GM23338 (cell line): ENCODE results near the gene NDOR1. TPM values are rescaled to one million over a fixed set of nuclear protein-coding genes. Genes with fewer than 3 reads are reported as not detected.

Source experiments
- ATAC-seq: fragments of 200-7000 bp; cut with Tn5 transposase; 3 replicates; pipeline ENCODE4 v1.9.1; 2020
- DNase-seq: peaks from one replicate; pipeline ENCODE4 v3.0.0-alpha.2; 2015; ENCODE audit warnings: low spot score
- H2AFZ ChIP-seq: fragments of 200-600 bp; sonication (generic); 2 replicates; pipeline ENCODE4 v1.8.0; 2016; ENCODE audit warnings: antibody characterized with exemption, mild to moderate bottlenecking, moderate library complexity
- H3F3A ChIP-seq: fragments of 200-600 bp; sonication (generic); replicated peaks from 2 replicates; pipeline ENCODE4 v1.8.0; 2017; ENCODE audit warnings: antibody characterized with exemption, mixed run types, low read depth
- H3K27ac ChIP-seq: fragments of 200-600 bp; sonication (generic); 2 replicates; pipeline ENCODE4 v1.6.1; 2016; ENCODE audit warnings: low read depth
- H3K27me3 ChIP-seq: fragments of 200-600 bp; sonication (generic); 2 replicates; pipeline ENCODE4 v1.8.0; 2016; ENCODE audit warnings: mild to moderate bottlenecking, mixed run types, moderate library complexity; ENCODE audit not compliant: insufficient read depth
- H3K36me3 ChIP-seq: fragments of 200-600 bp; sonication (generic); 2 replicates; pipeline ENCODE4 v1.8.0; 2016; ENCODE audit warnings: mild to moderate bottlenecking; ENCODE audit not compliant: insufficient read depth
- H3K4me1 ChIP-seq: fragments of 200-600 bp; sonication (generic); 2 replicates; pipeline ENCODE4 v1.8.0; 2016; ENCODE audit warnings: mild to moderate bottlenecking, moderate library complexity; ENCODE audit not compliant: insufficient read depth
- H3K4me2 ChIP-seq: fragments of 200-600 bp; sonication (generic); 2 replicates; pipeline ENCODE4 v1.7.1; 2017; ENCODE audit warnings: mixed run types
- H3K4me3 ChIP-seq: fragments of 200-600 bp; sonication (generic); 2 replicates; pipeline ENCODE4 v1.6.1; 2016; ENCODE audit warnings: mixed run types
- H3K79me2 ChIP-seq: fragments of 200-600 bp; sonication (generic); replicated peaks from 2 replicates; pipeline ENCODE4 v1.8.0; 2017; ENCODE audit warnings: mild to moderate bottlenecking; ENCODE audit not compliant: insufficient read depth
- H3K9me2 ChIP-seq: fragments of 200-600 bp; sonication (generic); 2 replicates; pipeline ENCODE4 v1.8.0; 2017; ENCODE audit not compliant: insufficient read depth
- H4K20me1 ChIP-seq: fragments of 200-600 bp; sonication (generic); replicated peaks from 2 replicates; pipeline ENCODE4 v1.8.0; 2017; ENCODE audit warnings: mild to moderate bottlenecking; ENCODE audit not compliant: insufficient read depth
- H3K27ac Mint-ChIP-seq: 2 replicates; pipeline ENCODE4 v1.8.0; 2020; ENCODE audit warnings: inconsistent platforms, mild to moderate bottlenecking, moderate library complexity, mixed read lengths
- H3K27me3 Mint-ChIP-seq: 3 replicates; pipeline ENCODE4 v1.8.0; 2022; ENCODE audit warnings: low read depth, mild to moderate bottlenecking, moderate library complexity, mixed read lengths, inconsistent platforms; ENCODE audit not compliant: insufficient read depth, poor library complexity
- H3K36me3 Mint-ChIP-seq: 3 replicates; pipeline ENCODE4 v1.8.0; 2021; ENCODE audit warnings: low read depth, mild to moderate bottlenecking, inconsistent platforms, moderate library complexity, mixed read lengths
- H3K4me1 Mint-ChIP-seq: 3 replicates; pipeline ENCODE4 v1.8.0; 2020; ENCODE audit warnings: mild to moderate bottlenecking, inconsistent platforms, mixed read lengths
- H3K4me3 Mint-ChIP-seq: 3 replicates; pipeline ENCODE4 v1.8.0; 2021; ENCODE audit warnings: moderate library complexity, mild to moderate bottlenecking, inconsistent platforms, mixed read lengths
- H3K9me3 Mint-ChIP-seq: 3 replicates; pipeline ENCODE4 v1.8.0; 2020; ENCODE audit warnings: moderate library complexity, mild to moderate bottlenecking, inconsistent platforms, mixed read lengths
- CREB1 ChIP-seq: fragments of 250-450 bp; sonication (Bioruptor Pico); IDR thresholded peaks from 2 replicates; pipeline ENCODE4 v1.5.0; 2020; ENCODE audit warnings: low read depth, mild to moderate bottlenecking, moderate library complexity
- EZH2 ChIP-seq: fragments of 200-600 bp; sonication (generic); IDR thresholded peaks from one replicate; pipeline ENCODE4 v1.8.0; 2017; ENCODE audit warnings: antibody characterized with exemption, mild to moderate bottlenecking, low read depth; ENCODE audit not compliant: unreplicated experiment
- EZH2phosphoT487 ChIP-seq: fragments of 200-600 bp; sonication (generic); IDR thresholded peaks from one replicate; pipeline ENCODE4 v1.8.1; 2018; ENCODE audit warnings: antibody characterized with exemption; ENCODE audit not compliant: unreplicated experiment
- JUNB ChIP-seq: IDR thresholded peaks from one replicate; pipeline ENCODE4 v1.6.1; 2016; ENCODE audit warnings: antibody characterized with exemption; ENCODE audit not compliant: unreplicated experiment
- NANOG ChIP-seq: IDR thresholded peaks from 2 replicates; pipeline ENCODE4 v1.6.1; 2016; ENCODE audit warnings: antibody characterized with exemption, borderline replicate concordance
- POLR2AphosphoS5 ChIP-seq: IDR thresholded peaks from 2 replicates; pipeline ENCODE4 v1.6.1; 2016; ENCODE audit warnings: antibody characterized with exemption, low read depth
- ZNF331 ChIP-seq: fragments of 250-450 bp; sonication (Bioruptor Pico); IDR thresholded peaks from 2 replicates; pipeline ENCODE4 v1.5.0; 2020; ENCODE audit warnings: low read depth, mild to moderate bottlenecking, moderate library complexity
- ZNF462 ChIP-seq: fragments of 250-450 bp; sonication (Bioruptor Pico); IDR thresholded peaks from 2 replicates; pipeline ENCODE4 v1.5.0; 2020; ENCODE audit warnings: mild to moderate bottlenecking, moderate library complexity
- polyA plus RNA-seq: library from polyadenylated mRNA; unstranded; fragments of >200 nt; fragmentation: Nextera tagmentation; extraction: Ambion mirVana; gene quantifications from 2 replicates; pipeline ENCODE4 v1.2.1, GENCODE V29; 2016
- total RNA-seq: library from RNA; depleted of rRNA; stranded (reverse); fragments of >200 nt; shearing (Covaris generic); gene quantifications from 2 replicates; pipeline ENCODE4 v1.2.3, GENCODE V29; 2014
- TF ChIP-seq, protein P1 (sequence below), 2 experiments: fragments of 200-600 bp in 1 of 2; sonication (generic) in 1 of 2; conservative IDR thresholded peaks; 2 replicates each; pipeline versions ENCODE4 v1.5.1 to v1.6.1; 2016 to 2017; ENCODE audit warnings: antibody characterized with exemption in 2 of 2, low read depth in 2 of 2, mild to moderate bottlenecking in 2 of 2, moderate library complexity in 1 of 2
- TF ChIP-seq, protein P2 (sequence below): IDR thresholded peaks from 2 replicates; pipeline ENCODE4 v1.6.1; 2016; ENCODE audit warnings: antibody characterized with exemption

NDOR1 gene
- total and polyA plus RNA-seq, 2 experiments from 2014 or later: 19.4 to 38.1 TPM

GRCh38 chr9:137163805-137164204, 41.7 kb upstream of the NDOR1 start (continued):
- TF ChIP-seq, protein P1, sequence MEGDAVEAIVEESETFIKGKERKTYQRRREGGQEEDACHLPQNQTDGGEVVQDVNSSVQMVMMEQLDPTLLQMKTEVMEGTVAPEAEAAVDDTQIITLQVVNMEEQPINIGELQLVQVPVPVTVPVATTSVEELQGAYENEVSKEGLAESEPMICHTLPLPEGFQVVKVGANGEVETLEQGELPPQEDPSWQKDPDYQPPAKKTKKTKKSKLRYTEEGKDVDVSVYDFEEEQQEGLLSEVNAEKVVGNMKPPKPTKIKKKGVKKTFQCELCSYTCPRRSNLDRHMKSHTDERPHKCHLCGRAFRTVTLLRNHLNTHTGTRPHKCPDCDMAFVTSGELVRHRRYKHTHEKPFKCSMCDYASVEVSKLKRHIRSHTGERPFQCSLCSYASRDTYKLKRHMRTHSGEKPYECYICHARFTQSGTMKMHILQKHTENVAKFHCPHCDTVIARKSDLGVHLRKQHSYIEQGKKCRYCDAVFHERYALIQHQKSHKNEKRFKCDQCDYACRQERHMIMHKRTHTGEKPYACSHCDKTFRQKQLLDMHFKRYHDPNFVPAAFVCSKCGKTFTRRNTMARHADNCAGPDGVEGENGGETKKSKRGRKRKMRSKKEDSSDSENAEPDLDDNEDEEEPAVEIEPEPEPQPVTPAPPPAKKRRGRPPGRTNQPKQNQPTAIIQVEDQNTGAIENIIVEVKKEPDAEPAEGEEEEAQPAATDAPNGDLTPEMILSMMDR (conservative IDR thresholded peaks at IDR 0.05; ENCODE audit: low read depth in 2 of 2): no peak
- TF ChIP-seq ZNF331 (CRISPR knock-in tag): no peak
- TF ChIP-seq NANOG: no peak
- TF ChIP-seq JUNB: no peak
- TF ChIP-seq, protein P2, sequence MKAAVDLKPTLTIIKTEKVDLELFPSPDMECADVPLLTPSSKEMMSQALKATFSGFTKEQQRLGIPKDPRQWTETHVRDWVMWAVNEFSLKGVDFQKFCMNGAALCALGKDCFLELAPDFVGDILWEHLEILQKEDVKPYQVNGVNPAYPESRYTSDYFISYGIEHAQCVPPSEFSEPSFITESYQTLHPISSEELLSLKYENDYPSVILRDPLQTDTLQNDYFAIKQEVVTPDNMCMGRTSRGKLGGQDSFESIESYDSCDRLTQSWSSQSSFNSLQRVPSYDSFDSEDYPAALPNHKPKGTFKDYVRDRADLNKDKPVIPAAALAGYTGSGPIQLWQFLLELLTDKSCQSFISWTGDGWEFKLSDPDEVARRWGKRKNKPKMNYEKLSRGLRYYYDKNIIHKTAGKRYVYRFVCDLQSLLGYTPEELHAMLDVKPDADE: no peak

DNA sequence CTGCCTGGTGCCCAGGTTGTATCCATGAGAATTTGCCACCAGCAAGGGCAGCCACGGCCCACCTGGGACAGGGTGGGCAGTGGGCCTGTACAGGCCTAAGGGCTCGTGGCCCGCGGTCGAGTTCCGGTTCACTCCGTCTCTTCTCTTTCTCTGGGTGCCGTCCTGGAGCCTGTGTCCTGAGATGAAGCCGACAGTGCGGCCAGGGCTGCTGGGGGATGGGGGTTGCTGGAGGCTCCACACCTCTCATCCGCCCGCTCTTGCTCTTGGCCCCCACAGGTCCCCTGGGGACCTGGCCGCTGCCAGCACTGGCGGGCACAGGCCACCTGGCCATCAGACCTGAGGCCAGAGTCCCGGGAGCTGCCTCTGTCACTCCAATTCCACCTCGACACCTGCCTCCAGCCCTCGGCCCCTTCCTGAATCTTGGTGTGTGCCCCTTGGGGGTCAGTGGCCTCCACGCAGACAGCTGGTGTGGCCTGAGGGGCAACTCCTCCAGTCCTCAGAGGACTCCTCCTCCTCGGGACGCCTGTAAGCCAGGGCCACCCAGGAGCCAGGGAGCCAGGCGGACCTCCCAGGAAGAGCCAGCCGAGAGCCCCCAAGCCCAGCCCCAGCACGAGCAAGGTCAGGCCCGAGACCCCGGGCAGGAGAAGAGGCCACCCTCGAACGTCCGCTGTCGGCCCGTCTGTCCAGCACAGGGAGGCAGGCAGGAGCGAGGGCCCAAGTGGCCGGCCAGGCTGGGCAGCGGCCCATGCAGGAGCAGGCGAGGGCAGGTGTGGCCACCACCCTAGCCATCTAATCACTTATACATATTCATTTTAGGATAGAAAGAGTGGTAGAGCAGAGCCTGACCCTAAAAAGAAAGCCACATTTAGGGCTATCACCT, 40.9 kb upstream of the NDOR1 start:
- Histone ChIP-seq H3K27me3 (peaks cover 86% of the 10 kb centered on the region), H2AFZ (no peak overlapping the region), H3K4me1 (no peaks in the 10 kb centered on the region; the same call in 1 of the 2 replicates), H3K27ac (no peak overlapping the region), H3F3A (no peaks in the 10 kb centered on the region), H3K9me2 (no peaks in the 10 kb centered on the region), H4K20me1 (no peaks in the 10 kb centered on the region), H3K36me3 (no peaks in the 10 kb centered on the region), H3K79me2 (no peaks in the 10 kb centered on the region), H3K4me3 (no peak overlapping the region), H3K4me2 (no peak overlapping the region)
- Mint-ChIP-seq H3K4me3 (peak overlapping the region; percentile 10; the same call in 1 of the 3 replicates), H3K9me3 (no peaks in the 10 kb centered on the region), H3K27ac (no peak overlapping the region), H3K27me3 (peaks cover 82% of the 10 kb centered on the region), H3K4me1 (no peaks in the 10 kb centered on the region; the same call in 2 of the 3 replicates), H3K36me3 (no peaks in the 10 kb centered on the region)
- DNase-seq: no peak
- no peak for ATAC-seq
- TF ChIP-seq ZNF462: no peak
- TF ChIP-seq EZH2: no peak
- no peak for TF ChIP-seq EZH2phosphoT487
- TF ChIP-seq POLR2AphosphoS5: no peak
- TF ChIP-seq, protein P1 (conservative IDR thresholded peaks at IDR 0.05; ENCODE audit: low read depth in 2 of 2): no peak
- TF ChIP-seq CREB1 (CRISPR knock-in tag): no peak
